Measurements from ENCODE around the gene ATP2B3.
A peak's percentile ranks its signal among the peaks of the same experiment; 100 is the strongest.
"Not testable (repeated sequence)": the region's sequence is repeated elsewhere in the genome, so short reads cannot be mapped to it uniquely, and the experiment has no call there.

Gene ATP2B3

GRCh38 chrX:153602601-153603000 lies 85.2 kb downstream of the ATP2B3 start:
- no peak for TF ChIP-seq CTCF (IDR thresholded peaks at IDR 0.05; ENCODE audit: control insufficient read depth, extremely low read depth, insufficient read depth)
- DNase-seq (ENCODE audit: low read depth) = no peak

GRCh38 chrX:153603131-153603656 lies 85.8 kb downstream of the ATP2B3 start:
- TF ChIP-seq CTCF (IDR thresholded peaks at IDR 0.05; ENCODE audit: control insufficient read depth, extremely low read depth, insufficient read depth) = no peak
- no peak for DNase-seq (ENCODE audit: low read depth)

More at GRCh38 chrX:153602601-153603000, 85.2 kb downstream of the ATP2B3 start:
- H3K4me3 ChIP-seq (ENCODE audit: low read depth, low read length) = no peak overlapping the region

GRCh38 chrX:153604666-153605380 lies 87.4 kb downstream of the ATP2B3 start:
- not testable (repeated sequence) for H3K4me3 ChIP-seq (ENCODE audit: low read depth, low read length); DNase-seq (ENCODE audit: low read depth)

More at GRCh38 chrX:153603131-153603656, 85.8 kb downstream of the ATP2B3 start:
- no peak overlapping the region for H3K4me3 ChIP-seq (ENCODE audit: low read depth, low read length)

- no peak for DNase-seq (ENCODE audit: low read depth)
- TF ChIP-seq CTCF (IDR thresholded peaks at IDR 0.05; ENCODE audit: control insufficient read depth, extremely low read depth, insufficient read depth) = no peak
- H3K4me3 ChIP-seq (ENCODE audit: low read depth, low read length) = no peak overlapping the region
Measured at GRCh38 chrX:153606503-153606902, 89.1 kb downstream of the ATP2B3 start.

- no peak overlapping the region for H3K4me3 ChIP-seq (ENCODE audit: low read depth, low read length)
- no peak for TF ChIP-seq CTCF (IDR thresholded peaks at IDR 0.05; ENCODE audit: control insufficient read depth, extremely low read depth, insufficient read depth)
- DNase-seq (ENCODE audit: low read depth) = no peak
Measured at GRCh38 chrX:153608376-153608775, 90.9 kb downstream of the ATP2B3 start.

- TF ChIP-seq CTCF (IDR thresholded peaks at IDR 0.05; ENCODE audit: control insufficient read depth, extremely low read depth, insufficient read depth) = no peak
- no peak overlapping the region for H3K4me3 ChIP-seq (ENCODE audit: low read depth, low read length)
Measured at GRCh38 chrX:153608806-153609205, 91.4 kb downstream of the ATP2B3 start.

GRCh38 chrX:153609917-153610835 lies 92.7 kb downstream of the ATP2B3 start:
- peak overlapping the region; percentile 21 for H3K4me3 ChIP-seq (ENCODE audit: low read depth, low read length)

More at GRCh38 chrX:153608806-153609205, 91.4 kb downstream of the ATP2B3 start:
- no peak for DNase-seq (ENCODE audit: low read depth)

More at GRCh38 chrX:153609917-153610835, 92.7 kb downstream of the ATP2B3 start:
- TF ChIP-seq CTCF (IDR thresholded peaks at IDR 0.05; ENCODE audit: control insufficient read depth, extremely low read depth, insufficient read depth) = peak; percentile 80
- peak; percentile 21 for DNase-seq (ENCODE audit: low read depth)
